Activated naive CD8-positive, alpha-beta T cell treated with anti-CD3 and anti-CD28 coated beads, Interleukin-2, amount 10 ng/mL, durations not matched to agents 7 days and 5 days (primary cell): ENCODE measurements around the gene CSNK1G1. TPM values are rescaled to one million over a fixed set of nuclear protein-coding genes. Genes with fewer than 3 reads are reported as not detected.

ENCODE experiments used
- ATAC-seq: fragments of 150-1000 bp; cut with Tn5 transposase; one replicate; pipeline ENCODE4 v1.10.0; 2021; ENCODE audit warnings: low read depth, moderate library complexity
- POLR2A ChIA-PET: fragments of 350-600 bp; sonication (Branson Sonifier 250); formaldehyde crosslinking; loops from one replicate; lab custom pipeline; 2021; ENCODE audit warnings: antibody characterized with exemption; lab: Charles Lee
- DNase-seq: peaks from one replicate; pipeline ENCODE4 v3.0.0; 2021
- H3K27ac Mint-ChIP-seq: one replicate; pipeline ENCODE4 v1.8.0; 2022; ENCODE audit warnings: mild to moderate bottlenecking, mixed read lengths
- H3K27me3 Mint-ChIP-seq: one replicate; pipeline ENCODE4 v1.8.0; 2022; ENCODE audit warnings: mild to moderate bottlenecking, moderate library complexity, mixed read lengths
- H3K36me3 Mint-ChIP-seq: one replicate; pipeline ENCODE4 v1.8.0; 2021; ENCODE audit warnings: mild to moderate bottlenecking, mixed read lengths
- H3K4me1 Mint-ChIP-seq: one replicate; pipeline ENCODE4 v1.8.0; 2021; ENCODE audit warnings: mixed read lengths
- H3K4me3 Mint-ChIP-seq: one replicate; pipeline ENCODE4 v1.8.0; 2022; ENCODE audit warnings: mild to moderate bottlenecking, moderate library complexity, mixed read lengths
- H3K9me3 Mint-ChIP-seq: one replicate; pipeline ENCODE4 v1.8.0; 2021; ENCODE audit warnings: mixed read lengths
- total RNA-seq, 2 experiments: library from RNA; stranded (reverse); gene quantifications; one replicate each; pipeline ENCODE4 v1.2.3, GENCODE V29; 2021

Gene CSNK1G1
- total RNA-seq, 2 experiments from 2014 or later: 26.2 to 26.7 TPM

DNA sequence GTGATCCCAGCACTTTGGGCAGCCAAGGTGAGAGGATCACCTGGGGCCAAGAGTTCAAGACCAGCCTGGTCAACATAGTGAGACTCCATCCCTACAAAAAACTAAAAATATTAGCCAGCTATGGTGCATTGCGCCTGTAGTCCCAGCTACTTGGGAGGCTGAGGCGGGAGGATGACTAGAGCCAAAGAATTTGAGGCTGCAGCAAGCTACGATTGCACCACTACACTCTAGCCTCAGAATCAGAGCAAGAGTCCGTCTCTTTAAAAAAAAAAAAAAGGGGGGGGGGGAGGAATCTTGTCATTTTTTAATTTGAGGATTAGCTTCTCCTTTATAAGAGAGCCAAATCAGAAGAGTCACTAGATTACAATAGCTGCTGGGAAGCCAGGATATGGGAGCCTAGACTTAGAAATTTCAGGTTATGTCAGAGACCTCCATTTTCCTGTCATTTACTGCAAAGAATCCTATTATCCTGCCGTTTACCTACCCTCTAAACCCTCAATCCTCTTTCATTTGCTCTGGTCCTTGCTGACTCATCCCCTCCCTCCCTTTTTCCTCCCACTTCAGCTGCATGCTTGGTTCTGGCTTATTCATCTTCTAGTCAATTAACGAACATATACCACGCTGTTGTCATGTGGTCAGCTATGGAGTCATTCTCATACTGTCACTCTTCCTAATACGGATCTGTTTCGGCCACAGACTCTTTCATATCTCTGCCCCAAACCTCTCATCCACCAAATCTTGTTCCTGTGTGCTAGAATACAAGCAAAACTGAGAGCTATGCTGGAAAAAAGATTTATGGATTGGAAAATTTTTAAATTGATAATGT is 109.4 kb downstream of the CSNK1G1 start:
- Mint-ChIP-seq H3K27me3 (no peaks in the 10 kb centered on the region), H3K4me3 (peak overlapping the region; percentile 43), H3K27ac (peak overlapping the region; percentile 39), H3K36me3 (peaks cover 44% of the 10 kb centered on the region), H3K4me1 (peaks cover 31% of the 10 kb centered on the region), H3K9me3 (peaks cover 4% of the 10 kb centered on the region)
- DNase-seq: no peak
- peak; percentile 90 for ATAC-seq
- POLR2A ChIA-PET: interaction anchor here (0.6 to 1.8 kb wide), 4 partner anchors 17 to 662 kb away, joined by 3 to 5 read pairs (median 4); partner anchors contain the start of gene PPIB

DNA sequence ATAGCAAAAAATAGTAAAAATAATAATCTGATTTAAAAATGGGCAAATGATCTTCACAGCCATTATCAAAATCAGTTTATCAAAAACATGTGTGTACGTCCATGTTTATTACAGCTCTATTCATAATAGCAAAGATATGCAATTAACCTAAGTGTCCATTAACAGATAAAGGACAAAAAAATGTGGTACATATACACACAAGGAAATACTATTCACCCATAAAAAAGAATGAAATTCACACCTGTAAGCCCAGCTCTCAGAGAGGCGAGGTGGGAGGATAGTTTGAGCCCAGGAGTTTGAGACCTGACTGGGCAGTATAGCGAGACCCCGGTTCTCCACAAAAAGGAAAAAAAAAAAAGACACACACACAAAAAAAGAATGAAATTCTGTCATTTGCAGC is 110.6 kb downstream of the CSNK1G1 start:
- POLR2A ChIA-PET: interaction anchor here (0.6 kb wide), 1 partner anchor 10 kb away, joined by 5 read pairs; no protein-coding TSS in a partner anchor
- no peaks in the 10 kb centered on the region for H3K27me3 Mint-ChIP-seq
- peaks cover 5% of the 10 kb centered on the region for H3K9me3 Mint-ChIP-seq
- peaks cover 27% of the 10 kb centered on the region for H3K4me1 Mint-ChIP-seq
- H3K27ac Mint-ChIP-seq: no peak overlapping the region
- H3K4me3 Mint-ChIP-seq: no peak overlapping the region
- no peak for ATAC-seq
- no peak for DNase-seq
- peaks cover 49% of the 10 kb centered on the region for H3K36me3 Mint-ChIP-seq

DNA sequence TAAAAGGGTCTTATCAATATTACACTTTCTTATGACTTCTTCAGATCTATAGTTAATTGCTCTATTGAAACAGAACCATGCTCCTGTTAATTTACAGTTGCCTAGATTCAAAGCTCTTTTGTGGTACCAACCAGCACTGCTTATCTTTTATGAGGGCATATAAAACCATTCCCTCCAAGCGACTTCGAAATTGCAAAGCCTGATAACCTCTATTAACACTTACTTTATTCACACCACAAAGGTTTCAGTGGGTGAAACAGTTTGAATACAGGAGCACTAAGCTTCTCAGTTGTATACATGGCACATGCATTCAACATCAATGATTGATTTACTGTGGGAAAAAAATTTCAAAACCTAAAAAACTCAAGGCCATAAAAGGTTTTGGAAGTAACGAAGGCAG is 118.3 kb downstream of the CSNK1G1 start:
- Mint-ChIP-seq H3K27ac (no peak overlapping the region), H3K4me3 (no peak overlapping the region), H3K36me3 (peaks cover 33% of the 10 kb centered on the region), H3K27me3 (no peaks in the 10 kb centered on the region), H3K4me1 (peaks cover 9% of the 10 kb centered on the region), H3K9me3 (peaks cover 5% of the 10 kb centered on the region)
- POLR2A ChIA-PET: no interaction called here
- DNase-seq: no peak
- ATAC-seq: no peak

DNA sequence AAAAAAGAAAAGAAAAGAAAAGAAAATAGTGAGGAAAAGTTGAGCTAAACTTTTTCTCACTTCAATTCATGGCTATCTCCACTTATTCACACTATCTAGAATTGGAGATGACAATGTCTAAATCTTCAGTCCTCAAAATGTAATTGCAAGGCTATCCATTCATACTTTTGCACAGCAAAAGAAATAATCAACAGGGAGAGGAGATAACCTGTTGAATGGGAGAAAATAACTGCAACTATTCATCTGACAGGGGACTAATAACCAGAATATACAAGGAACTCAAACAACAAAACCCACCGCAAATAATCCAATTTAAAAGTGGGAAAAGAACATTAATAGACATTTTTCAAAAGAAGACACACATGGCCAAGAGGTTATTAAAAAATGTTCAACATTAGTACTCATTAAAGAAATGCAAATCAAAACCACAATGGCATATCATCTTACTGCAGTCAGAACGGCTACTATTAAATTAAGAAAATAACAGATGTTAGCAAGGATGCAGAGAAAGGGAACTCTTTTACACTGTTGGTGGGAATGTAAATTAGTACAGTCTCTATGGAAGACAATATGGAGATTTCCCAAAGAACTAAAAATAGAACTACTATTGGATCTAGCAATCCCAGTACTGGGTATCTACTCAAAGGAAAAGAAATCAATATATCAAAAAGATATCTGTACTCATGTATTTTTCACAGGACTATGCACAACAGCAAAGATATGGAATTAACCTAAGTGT is 119.6 kb downstream of the CSNK1G1 start:
- H3K36me3 Mint-ChIP-seq: peaks cover 22% of the 10 kb centered on the region
- peaks cover 9% of the 10 kb centered on the region for H3K4me1 Mint-ChIP-seq
- H3K27me3 Mint-ChIP-seq: no peaks in the 10 kb centered on the region
- ATAC-seq (no peak), DNase-seq (no peak)
- POLR2A ChIA-PET: interaction anchor here (0.7 kb wide), 1 partner anchor 9 kb away, joined by 5 read pairs; no protein-coding TSS in a partner anchor
- no peak overlapping the region for H3K4me3 Mint-ChIP-seq
- no peaks in the 10 kb centered on the region for H3K9me3 Mint-ChIP-seq
- no peak overlapping the region for H3K27ac Mint-ChIP-seq

DNA sequence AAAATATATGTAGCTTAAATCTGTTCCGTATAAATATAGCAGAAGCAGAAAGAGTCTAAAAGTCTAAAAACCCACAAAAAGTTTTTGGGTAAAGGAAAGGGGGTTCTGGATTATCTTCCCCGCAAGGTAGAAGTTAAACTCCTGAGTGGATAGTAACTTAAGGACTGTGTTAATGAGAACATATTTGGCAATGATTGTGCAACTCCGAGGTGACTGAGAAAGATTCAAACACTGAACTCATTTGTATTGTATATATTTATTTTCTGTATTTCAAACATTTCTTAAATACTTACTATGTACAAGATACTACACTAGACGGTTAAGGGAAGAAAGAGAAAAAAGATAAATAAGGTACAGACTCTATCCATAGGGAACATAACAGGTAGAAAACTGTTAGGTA is 120.4 kb downstream of the CSNK1G1 start:
- no peak for ATAC-seq
- peaks cover 5% of the 10 kb centered on the region for H3K4me1 Mint-ChIP-seq
- no peak overlapping the region for H3K27ac Mint-ChIP-seq
- DNase-seq: no peak
- no peaks in the 10 kb centered on the region for H3K9me3 Mint-ChIP-seq
- POLR2A ChIA-PET: interaction anchor here (0.7 kb wide), 1 partner anchor 10 kb away, joined by 5 read pairs; no protein-coding TSS in a partner anchor
- H3K36me3 Mint-ChIP-seq: peaks cover 19% of the 10 kb centered on the region
- no peak overlapping the region for H3K4me3 Mint-ChIP-seq
- H3K27me3 Mint-ChIP-seq: no peaks in the 10 kb centered on the region

DNA sequence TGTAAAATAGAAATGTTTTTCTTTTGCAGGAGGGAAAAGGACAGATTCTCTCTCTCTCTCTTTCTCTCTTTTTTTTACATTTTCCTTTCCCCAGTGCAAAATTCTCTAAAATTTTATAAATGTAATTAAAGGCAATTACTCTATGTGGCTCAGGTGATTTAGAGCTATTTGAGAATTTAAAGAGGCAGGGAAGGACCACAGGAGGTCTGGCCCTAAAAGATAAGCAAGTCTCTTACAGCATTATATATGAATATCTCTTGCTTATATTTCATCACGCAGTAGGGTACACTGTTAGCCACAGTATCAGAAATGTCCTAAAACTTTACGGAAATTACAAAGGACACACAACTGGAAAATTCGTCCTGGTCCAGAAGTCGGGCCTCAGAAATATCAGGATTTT is 122.7 kb downstream of the CSNK1G1 start:
- Mint-ChIP-seq H3K9me3 (no peaks in the 10 kb centered on the region), H3K36me3 (peaks cover 7% of the 10 kb centered on the region), H3K27ac (no peak overlapping the region), H3K4me3 (no peak overlapping the region), H3K4me1 (peaks cover 8% of the 10 kb centered on the region), H3K27me3 (no peaks in the 10 kb centered on the region)
- DNase-seq (no peak), ATAC-seq (no peak)
- POLR2A ChIA-PET: no interaction called here

DNA sequence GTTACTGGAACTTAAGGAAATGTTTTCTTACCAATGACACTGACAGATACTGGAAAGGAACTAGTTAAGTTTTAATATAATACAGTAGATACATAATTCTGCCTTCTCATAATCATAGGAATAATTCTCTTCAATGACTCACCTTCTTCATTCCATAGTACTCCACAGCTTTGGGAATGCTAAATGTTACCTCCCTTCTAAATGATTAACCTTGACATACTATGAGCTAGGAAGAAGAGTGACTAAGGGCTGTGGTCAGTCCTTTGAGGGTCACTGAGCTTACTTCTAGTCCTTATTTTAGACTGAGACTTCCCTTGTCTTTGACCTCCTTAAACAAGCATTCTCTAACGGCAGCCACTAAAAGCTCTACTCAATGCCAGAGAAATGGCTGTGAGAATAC is 123.6 kb downstream of the CSNK1G1 start:
- POLR2A ChIA-PET: interaction anchor here (0.6 kb wide), 1 partner anchor 41 kb away, joined by 3 read pairs; no protein-coding TSS in a partner anchor
- no peak for DNase-seq
- H3K27me3 Mint-ChIP-seq: no peaks in the 10 kb centered on the region
- no peak for ATAC-seq
- H3K4me1 Mint-ChIP-seq: peaks cover 7% of the 10 kb centered on the region
- no peak overlapping the region for H3K27ac Mint-ChIP-seq
- peaks cover 14% of the 10 kb centered on the region for H3K36me3 Mint-ChIP-seq
- H3K4me3 Mint-ChIP-seq: no peak overlapping the region
- H3K9me3 Mint-ChIP-seq: no peaks in the 10 kb centered on the region

DNA sequence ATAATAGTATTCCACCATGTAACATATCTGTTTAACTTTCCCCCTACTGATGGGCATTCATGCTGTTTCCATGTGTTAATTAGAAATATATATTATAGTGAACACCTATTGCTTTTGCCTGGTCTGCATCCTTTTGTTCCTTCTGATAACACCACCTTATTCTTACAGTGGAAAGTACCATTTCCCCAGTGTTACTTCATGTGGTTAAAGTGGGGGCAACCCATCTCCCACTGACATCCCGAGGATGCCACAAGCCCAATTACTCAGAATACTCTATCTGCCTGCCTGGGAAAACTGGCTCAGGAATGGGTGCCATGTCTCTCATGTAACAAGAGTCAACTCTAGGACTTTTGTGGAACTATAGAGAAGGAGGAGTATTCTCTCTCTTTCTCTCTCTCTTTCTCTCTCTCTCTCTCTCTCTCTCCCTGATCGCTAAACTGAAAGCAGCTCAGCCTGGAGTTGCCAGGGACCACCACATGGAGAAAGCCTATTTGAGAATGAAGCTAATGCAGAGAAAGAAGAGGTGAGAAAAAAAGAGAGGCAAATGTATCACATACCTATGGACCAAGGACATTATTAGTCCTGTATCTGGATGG is 126.7 kb downstream of the CSNK1G1 start:
- H3K36me3 Mint-ChIP-seq: peaks cover 20% of the 10 kb centered on the region
- H3K4me1 Mint-ChIP-seq: peaks cover 7% of the 10 kb centered on the region
- POLR2A ChIA-PET: interaction anchor here (0.7 kb wide), 1 partner anchor 17 kb away, joined by 4 read pairs; no protein-coding TSS in a partner anchor
- peak overlapping the region; percentile 5 for H3K4me3 Mint-ChIP-seq
- DNase-seq: no peak
- H3K27ac Mint-ChIP-seq: no peak overlapping the region
- H3K9me3 Mint-ChIP-seq: peaks cover 3% of the 10 kb centered on the region
- H3K27me3 Mint-ChIP-seq: no peaks in the 10 kb centered on the region
- ATAC-seq: peak; percentile 26

DNA sequence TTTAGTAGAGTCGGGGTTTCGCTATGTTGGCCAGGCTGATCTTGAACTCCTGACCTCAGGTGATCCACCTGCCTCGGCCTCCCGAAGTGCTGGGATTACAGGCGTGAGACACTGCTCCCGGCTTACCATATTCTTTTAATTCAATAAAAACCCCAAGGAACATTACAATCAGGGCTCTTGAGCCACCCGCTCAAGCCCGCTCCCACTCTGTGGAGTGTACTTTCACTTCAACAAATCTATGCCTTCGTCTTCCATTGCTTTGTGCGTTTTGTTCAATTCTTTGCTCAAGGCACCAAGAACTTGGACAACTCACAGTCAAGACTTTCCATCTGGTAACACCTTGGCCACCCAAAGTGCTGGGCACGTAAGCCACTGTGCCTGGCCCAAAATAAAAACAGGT is 130.2 kb downstream of the CSNK1G1 start:
- DNase-seq (no peak), ATAC-seq (no peak)
- POLR2A ChIA-PET: no interaction called here
- no peak overlapping the region for H3K27ac Mint-ChIP-seq
- H3K4me3 Mint-ChIP-seq: no peak overlapping the region
- peaks cover 30% of the 10 kb centered on the region for H3K36me3 Mint-ChIP-seq
- H3K4me1 Mint-ChIP-seq: peaks cover 11% of the 10 kb centered on the region
- peaks cover 5% of the 10 kb centered on the region for H3K9me3 Mint-ChIP-seq
- no peaks in the 10 kb centered on the region for H3K27me3 Mint-ChIP-seq

DNA sequence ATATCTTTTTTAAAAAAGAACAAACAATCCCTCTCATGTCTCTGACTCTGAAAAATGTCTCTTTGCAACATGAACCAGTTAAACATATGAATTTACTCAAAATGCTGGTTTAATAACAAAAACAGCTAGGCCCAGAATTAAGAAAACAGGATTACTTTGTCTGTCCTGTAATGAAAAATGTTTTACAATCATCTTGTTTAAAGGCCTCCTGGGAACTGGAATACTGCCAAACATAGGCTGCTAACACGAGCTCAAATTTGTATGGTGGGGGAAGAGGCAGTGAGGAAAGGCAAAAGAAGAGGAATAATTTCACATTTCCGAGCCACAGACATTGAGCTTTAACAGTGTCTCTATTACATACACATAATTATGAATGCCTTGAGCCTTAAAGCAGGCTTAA is 131.5 kb downstream of the CSNK1G1 start:
- Mint-ChIP-seq H3K36me3 (peaks cover 30% of the 10 kb centered on the region), H3K27ac (no peak overlapping the region), H3K27me3 (no peaks in the 10 kb centered on the region), H3K4me1 (peaks cover 11% of the 10 kb centered on the region), H3K4me3 (no peak overlapping the region), H3K9me3 (peaks cover 5% of the 10 kb centered on the region)
- POLR2A ChIA-PET: no interaction called here
- no peak for DNase-seq
- no peak for ATAC-seq

DNA sequence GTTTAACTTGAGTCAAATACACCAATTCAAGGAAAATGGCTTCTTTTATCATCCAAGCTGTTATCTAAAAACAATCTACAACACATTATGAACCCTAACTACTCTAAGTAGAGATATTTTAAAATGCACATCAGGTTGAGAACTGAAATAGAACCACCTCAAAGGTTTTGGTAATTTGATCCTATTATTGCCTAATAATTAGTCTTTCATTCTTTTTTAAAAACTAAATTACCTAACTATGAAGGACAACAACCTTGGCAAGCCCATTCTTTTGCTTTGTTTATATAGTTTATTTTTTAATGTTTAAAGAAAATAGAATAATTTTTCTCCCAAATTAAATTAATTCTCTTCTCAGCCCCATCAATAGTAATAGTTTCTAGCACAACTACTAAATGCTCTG is 132.1 kb downstream of the CSNK1G1 start:
- no peak for DNase-seq
- Mint-ChIP-seq H3K9me3 (peaks cover 5% of the 10 kb centered on the region), H3K36me3 (peaks cover 30% of the 10 kb centered on the region), H3K27ac (no peak overlapping the region), H3K27me3 (no peaks in the 10 kb centered on the region), H3K4me1 (peaks cover 6% of the 10 kb centered on the region), H3K4me3 (no peak overlapping the region)
- POLR2A ChIA-PET: no interaction called here
- ATAC-seq: no peak

DNA sequence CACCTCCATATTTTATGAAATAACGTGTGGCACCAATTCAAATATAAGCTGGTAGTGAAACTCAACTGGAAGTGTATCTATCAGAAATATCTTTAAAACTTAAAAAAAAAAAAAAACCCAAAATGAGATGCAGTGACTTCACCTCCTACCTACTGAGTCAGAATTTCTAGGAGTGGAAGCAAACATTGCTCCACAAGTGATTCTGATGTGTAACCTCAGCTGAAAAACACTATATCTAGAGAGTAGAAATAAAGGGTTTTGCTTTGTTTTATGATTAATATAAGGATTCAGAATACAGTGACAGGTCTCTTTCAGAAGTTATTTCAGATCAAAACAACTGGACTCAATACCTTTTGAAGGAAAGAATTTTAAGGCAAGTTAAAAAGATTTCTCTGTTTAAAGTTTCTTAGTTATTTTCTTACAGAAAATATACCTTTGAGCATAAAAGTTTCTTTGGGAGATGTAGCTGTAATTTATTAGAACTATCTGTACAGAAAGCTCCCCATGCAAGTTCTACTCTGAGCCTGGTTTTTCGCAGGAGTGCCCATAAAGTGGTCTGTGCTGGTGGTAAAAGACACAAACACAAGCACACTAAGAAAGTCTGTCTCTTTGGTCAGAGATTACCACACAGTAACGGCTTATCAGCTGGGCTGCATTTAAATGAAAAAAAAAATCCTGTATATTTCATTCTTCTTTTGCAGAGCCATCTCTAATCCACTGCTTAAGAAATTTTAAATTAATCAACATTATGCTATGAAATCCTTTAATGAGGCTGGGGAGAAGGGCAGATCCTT is 133.2 kb downstream of the CSNK1G1 start:
- no peak overlapping the region for H3K4me3 Mint-ChIP-seq
- H3K27me3 Mint-ChIP-seq: no peaks in the 10 kb centered on the region
- no peak for ATAC-seq
- peaks cover 27% of the 10 kb centered on the region for H3K36me3 Mint-ChIP-seq
- no peak for DNase-seq
- no peak overlapping the region for H3K27ac Mint-ChIP-seq
- POLR2A ChIA-PET: interaction anchor here (0.7 kb wide), 1 partner anchor 1308 kb away, joined by 7 read pairs; no protein-coding TSS in a partner anchor
- H3K4me1 Mint-ChIP-seq: peaks cover 4% of the 10 kb centered on the region
- H3K9me3 Mint-ChIP-seq: peaks cover 5% of the 10 kb centered on the region
